Measurements from ENCODE around the gene MAGI2.

DNA sequence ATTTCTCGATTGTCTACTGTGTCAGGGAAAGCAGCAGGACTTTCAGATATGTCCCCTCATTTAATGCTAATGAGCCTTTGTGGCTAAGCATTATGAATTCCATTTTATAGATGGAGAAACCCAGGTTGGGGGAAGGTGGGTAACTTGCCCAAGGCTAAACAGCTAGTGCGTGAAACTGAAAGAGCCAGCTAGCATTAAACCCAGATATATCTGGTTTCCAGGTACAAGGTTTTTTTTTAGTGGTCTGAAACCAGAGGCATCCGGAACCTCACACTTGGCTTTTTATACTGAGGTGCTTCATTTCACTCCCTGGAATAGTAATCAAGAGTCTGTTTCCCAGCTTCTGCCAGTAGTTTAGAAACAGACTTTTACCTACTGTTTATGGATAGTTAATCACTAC, 960.1 kb downstream of the MAGI2 start:
- TF ChIP-seq, protein P1, sequence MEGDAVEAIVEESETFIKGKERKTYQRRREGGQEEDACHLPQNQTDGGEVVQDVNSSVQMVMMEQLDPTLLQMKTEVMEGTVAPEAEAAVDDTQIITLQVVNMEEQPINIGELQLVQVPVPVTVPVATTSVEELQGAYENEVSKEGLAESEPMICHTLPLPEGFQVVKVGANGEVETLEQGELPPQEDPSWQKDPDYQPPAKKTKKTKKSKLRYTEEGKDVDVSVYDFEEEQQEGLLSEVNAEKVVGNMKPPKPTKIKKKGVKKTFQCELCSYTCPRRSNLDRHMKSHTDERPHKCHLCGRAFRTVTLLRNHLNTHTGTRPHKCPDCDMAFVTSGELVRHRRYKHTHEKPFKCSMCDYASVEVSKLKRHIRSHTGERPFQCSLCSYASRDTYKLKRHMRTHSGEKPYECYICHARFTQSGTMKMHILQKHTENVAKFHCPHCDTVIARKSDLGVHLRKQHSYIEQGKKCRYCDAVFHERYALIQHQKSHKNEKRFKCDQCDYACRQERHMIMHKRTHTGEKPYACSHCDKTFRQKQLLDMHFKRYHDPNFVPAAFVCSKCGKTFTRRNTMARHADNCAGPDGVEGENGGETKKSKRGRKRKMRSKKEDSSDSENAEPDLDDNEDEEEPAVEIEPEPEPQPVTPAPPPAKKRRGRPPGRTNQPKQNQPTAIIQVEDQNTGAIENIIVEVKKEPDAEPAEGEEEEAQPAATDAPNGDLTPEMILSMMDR (IDR thresholded peaks at IDR 0.05; ENCODE audit: extremely low read depth in 1 of 2, insufficient read depth in 1 of 2, low read depth in 1 of 2, low read length in 2 of 2), result no peak
- TF ChIP-seq POLR2AphosphoS5 (IDR thresholded peaks at IDR 0.05; ENCODE audit: insufficient read depth, low read depth, low read length), result no peak
- no peak for TF ChIP-seq POLR2A (IDR thresholded peaks at IDR 0.05; ENCODE audit: low read depth, low read length)
